Duodenal mucosa (tissue), 2 donors: ENCODE results near the gene BRAF.
A peak's percentile ranks its signal among the peaks of the same experiment; 100 is the strongest.
"Not testable (repeated sequence)": the region's sequence is repeated elsewhere in the genome, so short reads cannot be mapped to it uniquely, and the experiment has no call there.

Source experiments
- H3K27ac ChIP-seq: one replicate; pipeline ENCODE4 v1.7.0; 2013; ENCODE audit warnings: low read depth, low read length
- H3K27me3 ChIP-seq, 2 donors: one replicate each; pipeline ENCODE4 v1.7.0; 2013; ENCODE audit warnings: low read length in 2 of 2, control low read depth in 1 of 2; ENCODE audit not compliant: insufficient read depth in 2 of 2, control insufficient read depth in 1 of 2
- H3K36me3 ChIP-seq, 2 donors: one replicate each; pipeline ENCODE4 v1.7.0; 2013; ENCODE audit warnings: low read length in 2 of 2, control low read depth in 1 of 2; ENCODE audit not compliant: insufficient read depth in 2 of 2, control insufficient read depth in 1 of 2
- H3K4me1 ChIP-seq, 2 donors: one replicate each; pipeline ENCODE4 v1.7.0; 2013; ENCODE audit warnings: low read length in 2 of 2, control low read depth in 1 of 2; ENCODE audit not compliant: insufficient read depth in 2 of 2, control insufficient read depth in 1 of 2
- H3K4me3 ChIP-seq, 2 donors: one replicate each; pipeline ENCODE4 v1.7.0; 2013; ENCODE audit warnings: low read length in 2 of 2, low read depth in 1 of 2
- H3K9ac ChIP-seq, 2 donors: one replicate each; pipeline ENCODE4 v1.7.0; 2013; ENCODE audit warnings: low read length in 2 of 2, low read depth in 1 of 2
- H3K9me3 ChIP-seq, 2 donors: one replicate each; pipeline ENCODE4 v1.7.0; 2013; ENCODE audit warnings: low read length in 2 of 2, control low read depth in 1 of 2; ENCODE audit not compliant: control insufficient read depth in 1 of 2

BRAF gene

DNA sequence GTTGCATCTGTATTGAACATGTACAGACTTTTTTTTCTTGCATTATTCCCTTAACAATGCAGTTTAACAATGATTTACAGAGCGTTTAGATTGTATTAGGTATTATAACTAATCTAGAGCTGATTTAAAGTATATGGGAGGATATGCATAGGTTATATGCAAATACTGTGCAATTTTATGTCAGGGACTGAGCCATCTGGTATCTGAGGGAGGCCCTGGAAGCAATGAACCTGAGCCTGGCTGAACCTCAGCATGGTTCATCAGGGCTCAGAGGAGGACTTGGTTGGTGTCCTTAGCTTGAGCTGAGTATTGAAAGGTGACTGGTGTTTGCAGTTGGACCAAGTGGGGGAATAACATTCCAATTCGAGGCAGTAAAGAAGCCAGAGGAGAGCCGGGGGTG is 247.2 kb downstream of the BRAF start:
- Histone ChIP-seq H3K4me3 (no peak overlapping the region), H3K4me1 (peaks cover 6 to 24% of the 10 kb centered on the region in 2 donors), H3K27me3 (no peaks in the 10 kb centered on the region), H3K9me3 (no peaks in the 10 kb centered on the region), H3K9ac (no peak overlapping the region), H3K36me3 (peaks cover 0 to 26% of the 10 kb centered on the region in 2 donors), H3K27ac (no peak overlapping the region)

DNA sequence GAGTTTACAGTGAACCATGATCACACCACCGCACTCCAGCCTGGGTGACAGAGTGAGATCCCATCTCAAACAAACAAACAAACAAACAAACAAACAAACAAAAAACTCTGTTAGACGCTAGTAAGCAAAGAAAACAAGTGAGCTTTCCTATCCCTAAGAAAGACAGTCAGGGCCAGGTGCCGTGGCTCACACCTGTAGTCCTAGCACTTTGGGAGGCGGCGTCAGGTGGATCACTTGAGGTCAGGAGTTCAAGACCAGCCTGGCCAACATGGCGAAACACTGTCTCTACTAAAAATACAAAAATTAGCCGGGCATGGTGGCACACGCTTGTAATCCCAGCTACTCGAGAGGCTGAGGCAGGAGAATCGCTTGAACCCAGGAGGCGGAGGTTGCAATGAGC is 247.8 kb downstream of the BRAF start:
- Histone ChIP-seq H3K36me3 (peaks cover 0 to 23% of the 10 kb centered on the region in 2 donors), H3K4me1 (peaks cover 11 to 24% of the 10 kb centered on the region in 2 donors)
- not testable (repeated sequence) for H3K27me3 ChIP-seq, H3K9me3 ChIP-seq, H3K9ac ChIP-seq, H3K4me3 ChIP-seq, H3K27ac ChIP-seq

DNA sequence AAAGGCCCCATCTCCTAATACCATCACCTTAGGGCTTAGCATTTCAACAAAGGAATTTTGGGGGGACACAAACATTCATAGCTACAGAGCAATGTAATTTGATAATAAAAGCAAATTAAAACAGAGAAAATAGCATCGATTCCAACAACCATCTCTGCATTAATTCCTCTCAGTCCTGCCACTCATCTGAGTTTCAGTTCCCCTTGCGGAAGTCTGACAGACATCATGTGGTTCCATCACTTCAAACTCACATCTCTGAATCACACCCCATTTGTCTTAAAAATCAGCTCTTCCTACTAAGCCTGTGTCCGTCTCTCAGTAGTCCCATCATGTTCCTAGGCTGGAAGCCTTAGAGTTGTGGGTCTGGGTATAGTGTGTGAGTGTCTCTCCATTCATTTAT is 248.4 kb downstream of the BRAF start:
- H3K9ac ChIP-seq = no peak overlapping the region
- H3K27ac ChIP-seq = no peak overlapping the region
- peaks cover 0 to 19% of the 10 kb centered on the region in 2 donors for H3K36me3 ChIP-seq
- H3K4me3 ChIP-seq = no peak overlapping the region
- peaks cover 11 to 24% of the 10 kb centered on the region in 2 donors for H3K4me1 ChIP-seq
- no peaks in the 10 kb centered on the region for H3K9me3 ChIP-seq
- no peaks in the 10 kb centered on the region for H3K27me3 ChIP-seq

DNA sequence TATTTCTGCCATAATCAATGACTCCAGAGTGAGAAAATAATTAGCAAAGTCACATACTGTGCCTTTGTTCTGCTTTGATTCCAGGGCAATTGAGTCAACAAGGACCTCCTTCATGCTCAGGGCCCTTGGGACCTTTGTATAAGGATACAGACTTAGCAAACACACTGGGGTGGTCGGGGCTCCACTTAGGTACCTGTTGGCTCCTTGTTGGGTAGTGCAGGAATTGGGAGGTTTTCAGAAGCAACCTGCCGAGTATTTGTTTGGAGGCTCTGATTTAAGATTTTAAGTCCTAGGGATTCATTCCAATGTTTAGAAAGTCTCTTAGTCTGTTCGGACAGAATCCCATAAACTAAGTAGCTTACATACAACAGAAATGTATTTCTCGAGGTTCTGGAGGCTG is 249.0 kb downstream of the BRAF start:
- H3K9ac ChIP-seq = no peak overlapping the region
- no peaks in the 10 kb centered on the region for H3K9me3 ChIP-seq
- H3K4me3 ChIP-seq = no peak overlapping the region
- no peaks in the 10 kb centered on the region for H3K27me3 ChIP-seq
- peaks cover 11 to 24% of the 10 kb centered on the region in 2 donors for H3K4me1 ChIP-seq
- H3K27ac ChIP-seq = no peak overlapping the region
- H3K36me3 ChIP-seq = peaks cover 0 to 15% of the 10 kb centered on the region in 2 donors

DNA sequence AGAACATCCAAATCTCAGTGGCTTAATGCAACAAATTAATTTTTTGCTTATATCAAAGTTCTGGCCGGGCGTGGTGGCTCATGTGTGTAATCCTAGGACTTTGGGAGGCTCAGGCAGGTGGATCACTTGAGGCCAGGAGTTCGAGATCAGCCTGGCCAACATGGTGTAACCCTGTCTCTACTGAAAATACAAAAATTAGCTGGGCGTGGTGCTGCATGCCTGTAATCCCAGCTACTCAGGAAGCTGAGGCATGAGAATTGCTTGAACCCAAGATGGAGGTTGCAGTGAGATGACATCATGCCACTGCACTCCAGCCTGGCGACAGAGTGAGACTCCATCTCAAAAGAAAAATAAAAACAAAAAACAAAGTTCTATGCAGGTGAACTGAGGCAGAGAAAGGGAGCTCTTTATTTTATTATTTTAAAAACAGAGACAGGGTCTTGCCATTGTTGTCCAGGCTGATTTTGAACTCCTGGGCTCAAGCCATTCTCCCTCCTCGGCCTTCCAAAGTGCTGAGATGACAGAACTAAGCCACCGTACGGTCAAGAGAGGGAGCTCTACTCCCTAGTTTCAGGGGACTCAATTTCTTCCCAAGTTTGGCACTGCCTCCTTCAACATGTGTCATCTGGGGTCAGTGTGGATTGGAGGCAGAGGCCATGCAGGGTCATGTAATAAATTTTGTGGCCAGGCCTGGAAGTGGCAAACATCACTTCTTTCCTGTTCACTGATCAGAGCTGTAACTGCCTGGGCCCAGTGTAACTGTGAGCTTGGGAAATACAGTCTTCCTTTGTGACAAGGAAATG is 249.6 kb downstream of the BRAF start:
- no peak overlapping the region for H3K9ac ChIP-seq

DNA sequence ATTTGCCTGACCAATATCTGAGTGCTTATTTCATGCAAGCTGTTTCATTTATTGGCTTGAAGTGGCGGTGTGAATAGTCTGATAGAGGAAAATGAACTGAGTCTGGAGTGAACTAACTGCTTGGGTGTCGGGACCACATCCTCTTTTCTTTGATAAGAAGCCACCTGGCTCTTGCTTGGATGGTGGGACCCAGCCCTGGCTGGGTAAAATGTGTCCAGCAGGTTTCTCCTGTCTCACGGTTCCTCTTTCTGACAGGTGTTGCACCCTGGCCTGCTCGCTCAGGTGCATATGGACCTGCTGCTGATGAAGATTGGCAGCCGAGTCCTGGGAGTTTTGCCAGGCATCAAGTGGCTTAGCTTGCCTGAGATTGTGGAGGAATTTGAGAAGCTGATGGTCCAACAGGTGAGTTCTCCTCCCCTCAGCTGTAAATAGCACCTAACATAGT is 250.4 kb downstream of the BRAF start:
- Histone ChIP-seq H3K4me3 (peak overlapping the region; percentile 73 to 82), H3K9ac (no peak overlapping the region), H3K36me3 (peaks cover 0 to 8% of the 10 kb centered on the region in 2 donors), H3K27me3 (no peaks in the 10 kb centered on the region), H3K27ac (no peak overlapping the region), H3K9me3 (no peaks in the 10 kb centered on the region), H3K4me1 (peaks cover 11 to 24% of the 10 kb centered on the region in 2 donors)

More for the DNA sequence above, 249.6 kb downstream of the BRAF start:
- H3K4me1 ChIP-seq = peaks cover 11 to 24% of the 10 kb centered on the region in 2 donors
- H3K4me3 ChIP-seq = no peak overlapping the region
- no peak overlapping the region for H3K27ac ChIP-seq
- no peaks in the 10 kb centered on the region for H3K27me3 ChIP-seq
- H3K36me3 ChIP-seq = peaks cover 0 to 9% of the 10 kb centered on the region in 2 donors
- no peaks in the 10 kb centered on the region for H3K9me3 ChIP-seq

DNA sequence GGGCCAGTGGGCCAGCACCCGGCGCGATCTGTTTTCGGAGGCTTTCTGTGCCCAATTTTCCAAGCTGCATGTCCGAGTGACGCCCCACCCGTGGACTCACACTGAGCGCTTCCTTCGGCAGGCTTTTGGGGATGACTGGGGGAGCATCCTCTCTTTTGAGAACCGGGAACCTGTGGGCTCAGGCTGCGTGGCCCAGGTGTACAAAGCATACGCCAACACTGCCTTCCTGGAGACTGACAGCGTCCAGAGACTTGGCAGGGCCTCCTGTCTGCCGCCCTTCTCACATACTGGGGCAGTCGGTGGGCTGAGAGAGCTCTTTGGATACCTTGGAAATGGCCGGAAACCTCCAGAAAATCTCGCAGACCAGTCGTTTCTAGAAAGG is 251.0 kb downstream of the BRAF start:
- H3K27me3 ChIP-seq = no peaks in the 10 kb centered on the region
- H3K27ac ChIP-seq = no peak overlapping the region
- peaks cover 11 to 24% of the 10 kb centered on the region in 2 donors for H3K4me1 ChIP-seq
- no peaks in the 10 kb centered on the region for H3K9me3 ChIP-seq
- peaks cover 0 to 2% of the 10 kb centered on the region in 2 donors for H3K36me3 ChIP-seq
- peak overlapping the region; percentile 71 to 77 for H3K9ac ChIP-seq
- peak overlapping the region; percentile 73 to 82 for H3K4me3 ChIP-seq

DNA sequence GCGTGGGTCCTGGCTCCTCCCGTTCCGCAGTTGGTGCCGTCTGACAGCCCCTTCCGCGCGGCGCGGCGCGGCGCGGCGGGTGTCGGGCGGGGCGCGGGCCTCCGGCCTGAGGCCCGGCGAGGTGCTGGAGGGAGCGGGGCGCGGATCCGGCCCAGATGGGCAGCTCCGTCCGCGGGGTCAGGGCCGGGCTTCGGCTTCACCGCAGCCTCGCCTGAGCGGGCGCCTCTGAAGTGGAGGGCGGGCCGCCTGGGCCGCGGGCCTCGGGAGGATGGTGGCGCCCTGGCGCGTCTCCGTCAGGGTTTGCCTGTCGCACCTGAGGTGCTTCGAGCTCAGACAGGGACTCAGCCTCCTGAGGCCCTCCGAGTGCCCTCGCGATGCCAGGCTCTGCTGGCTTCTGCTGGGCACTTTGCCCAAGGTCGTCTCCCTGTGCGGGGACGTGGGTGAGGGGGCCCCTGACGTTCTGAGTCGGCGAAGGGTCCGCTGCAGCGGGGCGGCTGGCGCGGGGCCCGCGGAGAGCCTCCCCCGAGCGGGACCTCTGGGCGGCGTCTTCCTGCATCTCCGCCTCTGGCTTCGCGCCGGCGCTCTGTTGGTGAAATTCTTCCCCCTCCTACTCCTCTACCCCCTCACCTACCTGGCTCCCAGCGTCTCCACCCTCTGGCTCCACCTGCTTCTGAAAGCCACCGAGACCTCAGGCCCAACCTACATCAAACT is 251.5 kb downstream of the BRAF start:
- Histone ChIP-seq H3K27me3 (no peaks in the 10 kb centered on the region), H3K9me3 (no peaks in the 10 kb centered on the region), H3K36me3 (no peaks in the 10 kb centered on the region), H3K27ac (peak overlapping the region; percentile 33), H3K4me3 (peak overlapping the region; percentile 73 to 82), H3K4me1 (peaks cover 11 to 24% of the 10 kb centered on the region in 2 donors), H3K9ac (peak overlapping the region; percentile 71 to 77)

DNA sequence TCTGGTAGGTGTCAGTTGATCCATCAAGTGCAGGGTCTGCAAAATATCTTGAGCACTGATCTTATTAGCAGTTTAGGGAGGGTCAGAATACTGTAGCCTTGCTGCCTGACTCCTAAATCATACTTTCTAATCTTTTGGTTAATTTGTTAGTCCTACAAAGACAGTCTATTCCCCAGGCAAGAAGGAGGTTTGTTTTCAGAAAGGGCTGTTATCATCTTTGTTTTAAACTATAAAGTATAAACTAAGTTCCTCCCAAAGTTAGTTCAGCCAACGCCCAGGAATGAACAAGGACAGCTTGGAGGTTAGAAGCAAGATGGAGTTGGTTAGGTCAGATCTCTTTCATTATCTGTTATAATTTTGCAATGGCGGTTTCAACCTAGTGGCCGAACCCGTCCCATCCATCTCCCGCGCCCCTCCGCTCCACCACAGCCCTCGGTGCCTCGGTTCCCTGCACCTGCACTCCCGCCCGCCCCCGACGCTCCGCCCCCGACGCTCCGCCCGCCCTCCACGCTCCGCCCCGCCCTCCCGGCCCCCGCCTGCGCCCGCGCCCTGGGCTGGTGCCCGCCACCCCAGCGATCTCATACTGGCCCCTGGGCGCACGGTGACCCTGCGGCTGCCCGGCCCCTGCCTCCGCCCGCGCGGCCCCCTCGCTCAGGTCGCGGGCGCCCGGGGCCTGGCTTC is 252.2 kb downstream of the BRAF start, which contains the start of gene ADCK2:
Gene ADCK2 (plus strand): TSS at position 564 of the 681 bp plus-strand sequence. CDS start 386 bp downstream, outside the sequence.
- Histone ChIP-seq H3K9ac (peak within 1 kb of the TSS; percentile 71 to 77), H3K4me1 (peaks cover 11 to 24% of the 10 kb centered on the region in 2 donors), H3K9me3 (no peaks in the 10 kb centered on the region), H3K36me3 (no peaks in the 10 kb centered on the region), H3K4me3 (peak within 1 kb of the TSS; percentile 73 to 82), H3K27me3 (no peaks in the 10 kb centered on the region), H3K27ac (peak within 1 kb of the TSS; percentile 33)
